A204.1 (cell line): ENCODE results near the gene SMU1.
"Not testable (repeated sequence)": the region's sequence is repeated elsewhere in the genome, so short reads cannot be mapped to it uniquely, and the experiment has no call there.

ENCODE experiments used
- FAIRE-seq: peaks from 2 replicates; lab custom pipeline; 2012; peaks lifted over from hg19 to GRCh38; lab: Jason Lieb, UNC

SMU1 gene

DNA sequence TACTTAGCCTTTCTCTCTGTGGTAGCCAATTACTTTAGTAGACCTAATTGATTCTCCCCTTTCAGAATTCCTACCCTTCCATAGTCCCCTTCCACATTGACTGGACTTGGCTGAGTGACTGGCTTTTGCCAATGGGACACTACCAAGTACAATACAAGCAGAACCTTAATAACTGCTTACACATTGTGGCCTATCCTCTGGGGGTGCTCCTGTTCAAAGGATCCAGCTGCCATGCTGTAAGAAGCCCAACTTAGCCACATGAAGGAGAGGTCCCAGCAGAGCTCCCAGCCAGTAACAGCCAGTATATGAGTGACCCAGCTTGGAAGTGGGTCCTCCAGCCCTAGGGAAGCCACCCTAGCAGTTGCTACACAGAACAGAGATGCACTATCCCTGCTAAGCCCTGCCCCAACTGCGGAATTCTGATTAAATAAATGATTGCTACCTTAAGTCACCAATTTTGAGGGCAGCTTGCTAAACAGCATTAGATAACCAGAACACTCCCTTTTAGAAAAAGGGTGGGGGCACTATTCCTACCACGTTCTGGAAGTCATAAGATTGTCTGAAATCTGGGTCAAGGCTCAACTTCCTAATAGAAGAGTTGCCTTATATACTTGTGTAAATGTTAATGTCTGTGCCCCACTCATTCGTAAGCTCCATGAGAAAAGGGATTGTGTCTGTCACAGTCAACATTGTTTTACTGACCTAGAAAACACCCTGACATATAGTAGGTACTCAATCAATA lies 64.0 kb downstream of the SMU1 start:
- no peak for FAIRE-seq

DNA sequence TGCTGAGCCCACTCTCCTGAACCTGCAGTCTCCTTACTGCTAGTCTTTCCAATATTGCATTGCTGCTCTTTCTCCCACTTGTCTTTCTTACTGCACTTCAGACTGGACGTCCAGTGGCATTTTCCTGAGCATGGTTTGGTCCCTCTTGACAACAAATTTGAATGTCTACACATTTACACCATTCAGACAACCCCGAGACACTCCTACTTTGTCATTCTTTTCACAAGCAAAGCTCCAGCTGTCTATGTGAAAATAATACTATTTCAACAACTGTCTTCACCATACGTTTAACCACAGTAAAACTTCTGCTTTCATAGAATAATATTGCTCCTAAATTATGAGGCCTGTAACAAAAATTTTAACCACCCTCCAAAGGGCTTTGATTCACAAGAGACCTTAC lies 64.6 kb downstream of the SMU1 start:
- FAIRE-seq, result no peak

DNA sequence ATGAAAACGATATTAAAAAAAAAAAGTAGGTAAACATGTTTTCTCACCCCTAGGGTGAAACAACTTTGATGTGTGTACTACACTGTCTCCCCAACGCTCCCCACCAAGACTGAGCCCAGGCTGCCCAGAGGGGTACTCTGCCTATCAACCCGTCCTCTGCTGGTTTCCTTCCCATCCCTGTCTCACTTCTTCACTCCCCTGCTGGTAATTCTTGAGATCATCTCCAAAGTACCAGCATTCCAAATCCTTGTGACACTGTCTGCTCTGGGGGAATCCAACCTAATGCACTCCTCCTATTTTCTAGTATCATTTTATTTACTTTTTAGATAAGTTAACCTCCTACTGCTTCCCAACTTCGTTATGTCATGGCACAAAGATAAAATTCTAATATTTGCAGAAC lies 68.7 kb downstream of the SMU1 start:
- no peak for FAIRE-seq

DNA sequence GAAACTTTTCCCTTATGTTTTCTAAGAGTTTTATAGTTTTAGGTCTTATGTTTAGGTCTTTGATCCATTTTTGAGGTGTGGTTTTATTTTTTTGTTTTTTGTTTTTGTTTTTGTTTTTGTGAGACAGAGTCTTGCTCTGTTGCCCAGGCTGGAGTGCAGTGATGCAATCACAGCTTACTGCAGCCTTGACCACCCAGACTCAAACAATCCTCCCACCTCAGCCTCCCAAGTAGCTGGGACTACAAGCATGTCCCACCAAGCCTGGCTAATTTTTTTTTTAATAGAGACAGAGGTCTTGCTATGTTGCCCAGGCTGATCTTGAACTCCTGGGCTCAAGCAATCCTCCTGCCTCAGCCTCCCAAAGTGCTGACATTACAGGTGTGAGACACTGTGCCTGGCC lies 71.1 kb downstream of the SMU1 start:
- FAIRE-seq, result not testable (repeated sequence)

DNA sequence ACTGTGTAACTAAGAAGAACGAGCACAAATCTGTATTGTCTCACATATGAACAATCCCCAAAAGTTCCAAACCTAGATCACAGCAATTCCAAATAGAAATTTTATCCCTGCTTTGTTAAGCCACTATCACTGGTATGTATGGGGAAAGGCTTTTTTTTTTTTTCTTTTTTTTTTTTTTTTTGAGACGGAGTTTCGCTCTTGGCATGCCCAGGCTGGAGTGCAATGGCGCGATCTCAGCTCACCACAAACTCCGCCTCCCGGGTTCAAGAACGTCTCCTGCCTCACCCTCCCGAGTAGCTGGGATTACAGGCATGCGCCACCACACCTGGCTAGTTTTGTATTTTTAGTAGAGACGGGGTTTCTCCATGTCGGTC lies 75.8 kb downstream of the SMU1 start:
- not testable (repeated sequence) for FAIRE-seq

DNA sequence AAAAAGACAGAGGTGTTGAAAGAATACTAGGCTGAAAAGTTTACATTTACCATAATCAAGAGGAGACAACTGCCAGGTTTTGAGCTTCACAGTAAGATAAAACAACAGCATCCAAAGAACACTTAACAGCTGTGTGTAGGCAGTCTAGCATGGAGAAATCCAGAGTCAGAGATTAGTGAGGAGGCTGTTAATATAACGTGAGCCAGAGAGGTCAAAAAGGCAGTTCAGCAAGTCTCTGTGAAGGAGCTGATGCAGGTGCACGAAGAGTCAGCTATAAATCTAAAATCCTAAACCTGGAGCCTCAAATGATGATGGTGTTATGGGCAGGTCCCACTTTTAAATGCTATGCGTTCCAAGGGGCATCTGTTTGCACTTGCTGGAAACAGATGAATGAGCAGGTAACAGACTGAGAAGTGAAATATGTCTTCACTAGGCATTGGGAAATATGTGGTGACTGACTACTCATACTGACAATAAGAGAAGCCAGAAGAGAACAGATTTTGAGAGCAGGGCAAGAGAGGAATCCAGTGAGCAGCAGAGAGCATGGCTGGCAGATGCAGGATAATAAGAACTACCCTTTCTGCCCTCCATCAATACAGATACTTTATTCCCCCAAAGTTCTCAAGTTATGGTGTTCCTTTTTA lies 83.8 kb downstream of the SMU1 start:
- FAIRE-seq, result no peak

DNA sequence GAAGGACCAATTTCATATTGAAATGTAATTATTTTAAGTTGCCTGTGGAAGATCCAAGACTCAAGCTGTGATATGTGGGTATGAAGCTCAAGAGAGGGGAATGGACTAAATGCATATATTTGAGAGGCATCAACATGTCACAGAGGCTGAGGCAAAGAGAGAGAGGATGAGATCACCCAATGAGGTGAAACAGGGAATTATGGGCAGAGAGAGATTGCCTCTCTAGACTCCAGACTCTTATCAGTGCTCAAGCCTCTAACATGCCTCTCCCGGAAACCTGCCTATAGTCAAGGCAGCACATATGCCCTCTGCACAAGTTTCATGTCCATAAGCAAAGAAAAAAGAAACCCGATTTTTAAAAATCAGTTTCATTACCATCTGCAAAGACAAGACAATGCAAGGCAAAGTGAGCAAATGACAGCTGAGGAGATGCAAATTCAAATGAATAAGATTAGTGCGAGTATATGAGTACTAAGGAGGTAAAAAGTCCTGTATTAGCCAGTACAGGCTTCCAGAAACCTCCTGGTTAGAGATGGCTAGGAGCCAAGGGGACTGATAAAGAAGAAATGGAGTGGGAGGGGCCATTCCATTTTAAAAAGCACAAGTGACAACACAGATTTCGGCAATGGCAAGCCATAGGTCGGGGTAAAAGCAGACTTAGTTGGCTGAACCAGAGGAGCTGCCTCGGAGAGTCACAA lies 84.4 kb downstream of the SMU1 start:
- FAIRE-seq, result no peak
